ENCODE results near the gene BRWD1.

GRCh38 chr21:39188521-39189139 is 124.8 kb downstream of the BRWD1 start:
- TF ChIP-seq CTCF (IDR thresholded peaks at IDR 0.05; ENCODE audit: control extremely low read depth in 1 of 3, insufficient read depth in 1 of 3, low read depth in 1 of 3, low read length in 3 of 3) (no peak), EZH2 (IDR thresholded peaks at IDR 0.05; ENCODE audit: low read depth, low read length, severe bottlenecking) (no peak), NRF1 (IDR thresholded peaks at IDR 0.05; ENCODE audit: low read depth, low read length) (no peak), USF2 (IDR thresholded peaks at IDR 0.05; ENCODE audit: low read length) (no peak)

Data from H1 (cell line).